Activated naive CD4-positive, alpha-beta T cell treated with anti-CD3 and anti-CD28 coated beads for 36 hours (primary cell): ENCODE results near the gene DHRS2. TPM values are rescaled to one million over a fixed set of nuclear protein-coding genes. Genes with fewer than 3 reads are reported as not detected.
"Not testable (repeated sequence)": the region's sequence is repeated elsewhere in the genome, so short reads cannot be mapped to it uniquely, and the experiment has no call there.

Source experiments
- CTCF ChIA-PET: fragments of 350-600 bp; sonication (Branson Sonifier 250); formaldehyde crosslinking; loops from one replicate; lab custom pipeline; 2021; ENCODE audit warnings: antibody characterized with exemption; lab: Charles Lee
- DNase-seq: peaks from one replicate; pipeline ENCODE4 v3.0.0-alpha.2; 2020
- H3K27ac Mint-ChIP-seq: one replicate; pipeline ENCODE4 v1.8.0; 2021; ENCODE audit warnings: mild to moderate bottlenecking, mixed read lengths
- H3K27me3 Mint-ChIP-seq: one replicate; pipeline ENCODE4 v1.8.0; 2021; ENCODE audit warnings: low read depth, mixed read lengths
- H3K36me3 Mint-ChIP-seq: one replicate; pipeline ENCODE4 v1.8.0; 2021; ENCODE audit warnings: low read depth, mixed read lengths
- H3K4me1 Mint-ChIP-seq: one replicate; pipeline ENCODE4 v1.8.0; 2021; ENCODE audit warnings: low read depth, mixed read lengths
- H3K4me3 Mint-ChIP-seq: one replicate; pipeline ENCODE4 v1.8.0; 2021; ENCODE audit warnings: mild to moderate bottlenecking, moderate library complexity, mixed read lengths
- H3K9me3 Mint-ChIP-seq: one replicate; pipeline ENCODE4 v1.8.0; 2021; ENCODE audit warnings: mixed read lengths
- intact Hi-C: fragments of 100-400 bp; cut with micrococcal nuclease; formaldehyde crosslinking; loops from one replicate; pipeline ENCODE4 v1.15.1; 2023
- total RNA-seq, 2 experiments: library from RNA; stranded (reverse); gene quantifications; one replicate each; pipeline ENCODE4 v1.2.3, GENCODE V29; 2021

The DHRS2 gene
- total RNA-seq, 2 experiments from 2014 or later: 0.17 to 0.26 TPM

DNA sequence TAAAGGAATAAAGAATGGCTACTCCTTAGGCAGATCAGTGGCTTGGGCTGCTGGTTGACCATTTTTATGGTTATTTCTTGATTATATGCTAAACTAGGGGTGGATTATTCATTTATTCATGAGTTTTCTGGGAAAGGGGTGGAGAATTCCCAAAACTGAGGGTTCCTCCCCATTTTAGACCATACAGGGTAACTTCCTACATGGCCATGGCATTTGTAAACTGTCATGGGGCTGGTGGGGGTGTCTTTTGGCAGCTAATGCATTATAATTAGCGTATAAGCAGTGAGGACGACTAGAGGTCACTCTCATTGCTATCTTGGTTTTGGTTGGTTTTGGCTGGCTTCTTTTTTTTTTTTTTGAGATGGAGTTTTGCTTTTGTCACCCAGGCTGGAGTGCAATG, 32.0 kb upstream of the DHRS2 start:
- H3K27me3 Mint-ChIP-seq: no peaks in the 10 kb centered on the region
- intact Hi-C loops: no loop called here
- peaks cover 16% of the 10 kb centered on the region for H3K4me1 Mint-ChIP-seq
- DNase-seq: no peak
- CTCF ChIA-PET: no interaction called here
- H3K36me3 Mint-ChIP-seq: no peaks in the 10 kb centered on the region
- no peak overlapping the region for H3K4me3 Mint-ChIP-seq
- no peak overlapping the region for H3K27ac Mint-ChIP-seq
- peaks cover 3% of the 10 kb centered on the region for H3K9me3 Mint-ChIP-seq

DNA sequence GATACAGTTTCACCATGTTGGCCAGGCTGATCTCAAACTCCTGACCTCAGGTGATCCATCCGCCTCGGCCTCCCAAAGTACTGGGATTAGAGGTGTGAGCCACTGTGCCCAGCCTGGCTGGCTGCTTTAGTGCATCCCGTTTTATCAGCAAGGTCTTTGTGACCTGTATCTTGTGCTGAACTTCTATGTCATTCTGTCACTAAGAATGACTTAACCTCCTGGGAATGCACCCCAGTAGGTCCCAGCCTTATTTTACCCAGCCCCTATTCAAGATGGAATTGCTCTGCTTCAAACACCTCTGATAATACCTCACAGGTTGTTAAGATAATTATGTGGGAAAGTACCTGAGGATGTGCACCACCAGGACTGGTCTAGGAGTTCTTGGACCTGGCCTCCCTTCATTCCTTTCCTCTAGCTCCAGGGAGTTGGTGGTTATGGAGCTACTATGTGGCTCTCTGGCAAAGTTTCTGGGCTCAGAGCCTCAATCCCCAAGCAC, 31.4 kb upstream of the DHRS2 start:
- H3K4me1 Mint-ChIP-seq: peaks cover 21% of the 10 kb centered on the region
- CTCF ChIA-PET: interaction anchor here (0.6 to 3.2 kb wide), 3 partner anchors 16 to 337 kb away, joined by 3 to 17 read pairs (median 10); no protein-coding TSS in a partner anchor
- H3K4me3 Mint-ChIP-seq: no peak overlapping the region
- intact Hi-C loops: no loop called here
- H3K27me3 Mint-ChIP-seq: no peaks in the 10 kb centered on the region
- no peak overlapping the region for H3K27ac Mint-ChIP-seq
- peaks cover 2% of the 10 kb centered on the region for H3K36me3 Mint-ChIP-seq
- H3K9me3 Mint-ChIP-seq: peaks cover 5% of the 10 kb centered on the region
- DNase-seq: no peak

- peak; percentile 20 for DNase-seq
- intact Hi-C loops: no loop called here
- CTCF ChIA-PET: interaction anchor here (0.8 to 3.2 kb wide), 3 partner anchors 17 to 25 kb away, joined by 3 to 17 read pairs (median 10); no protein-coding TSS in a partner anchor
These were observed 30.1 kb upstream of the DHRS2 start for GRCh38 chr14:23605931-23606585.

GRCh38 chr14:23608454-23608853, 27.7 kb upstream of the DHRS2 start:
- DNase-seq: no peak
- Mint-ChIP-seq H3K27ac (no peak overlapping the region), H3K4me1 (peaks cover 40% of the 10 kb centered on the region), H3K36me3 (peaks cover 2% of the 10 kb centered on the region), H3K9me3 (peaks cover 5% of the 10 kb centered on the region), H3K27me3 (no peaks in the 10 kb centered on the region), H3K4me3 (no peak overlapping the region)
- CTCF ChIA-PET: interaction anchor here (1.0 to 1.4 kb wide), 2 partner anchors 24 to 302 kb away, joined by 3 to 7 read pairs; no protein-coding TSS in a partner anchor
- intact Hi-C loops: no loop called here

More at GRCh38 chr14:23605931-23606585, 30.1 kb upstream of the DHRS2 start:
- Mint-ChIP-seq H3K36me3 (peaks cover 2% of the 10 kb centered on the region), H3K4me1 (peaks cover 35% of the 10 kb centered on the region), H3K27ac (no peak overlapping the region), H3K27me3 (no peaks in the 10 kb centered on the region), H3K4me3 (no peak overlapping the region), H3K9me3 (peaks cover 5% of the 10 kb centered on the region)

DNA sequence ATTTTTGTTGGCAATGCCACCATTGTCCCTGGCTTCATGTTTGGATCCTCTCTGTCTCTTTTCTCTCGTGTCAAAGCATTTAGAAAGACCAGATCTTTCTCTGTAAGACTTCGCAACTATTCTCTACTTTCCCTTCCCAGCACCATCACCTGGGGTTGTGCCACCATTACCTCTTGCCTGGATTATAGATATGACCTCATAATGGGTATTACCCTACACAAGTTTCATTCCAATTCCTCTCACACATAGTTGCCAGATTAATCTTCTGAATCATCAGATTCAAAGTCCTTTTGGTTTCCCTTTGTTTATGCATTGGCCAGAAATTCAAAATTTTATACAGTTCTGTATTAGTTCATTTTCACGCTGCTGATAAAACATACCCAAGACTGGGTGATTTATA, 27.2 kb upstream of the DHRS2 start:
- H3K4me1 Mint-ChIP-seq: peaks cover 40% of the 10 kb centered on the region
- no peak overlapping the region for H3K4me3 Mint-ChIP-seq
- intact Hi-C loops: no loop called here
- H3K27ac Mint-ChIP-seq: peak overlapping the region; percentile 31
- peaks cover 5% of the 10 kb centered on the region for H3K9me3 Mint-ChIP-seq
- H3K27me3 Mint-ChIP-seq: no peaks in the 10 kb centered on the region
- DNase-seq: no peak
- peaks cover 2% of the 10 kb centered on the region for H3K36me3 Mint-ChIP-seq
- CTCF ChIA-PET: interaction anchor here (0.5 to 1.4 kb wide), 2 partner anchors 23 to 57 kb away, joined by 3 to 7 read pairs; no protein-coding TSS in a partner anchor

GRCh38 chr14:23609411-23610089, 26.6 kb upstream of the DHRS2 start:
- H3K9me3 Mint-ChIP-seq, H3K27me3 Mint-ChIP-seq, H3K36me3 Mint-ChIP-seq, H3K4me3 Mint-ChIP-seq, intact Hi-C loops, DNase-seq: not testable (repeated sequence)
- H3K4me1 Mint-ChIP-seq: peaks cover 40% of the 10 kb centered on the region
- peak overlapping the region; percentile 50 for H3K27ac Mint-ChIP-seq
- CTCF ChIA-PET: interaction anchor here (0.5 to 7.1 kb wide), 5 partner anchors 12 to 57 kb away, joined by 3 to 69 read pairs (median 7); no protein-coding TSS in a partner anchor

DNA sequence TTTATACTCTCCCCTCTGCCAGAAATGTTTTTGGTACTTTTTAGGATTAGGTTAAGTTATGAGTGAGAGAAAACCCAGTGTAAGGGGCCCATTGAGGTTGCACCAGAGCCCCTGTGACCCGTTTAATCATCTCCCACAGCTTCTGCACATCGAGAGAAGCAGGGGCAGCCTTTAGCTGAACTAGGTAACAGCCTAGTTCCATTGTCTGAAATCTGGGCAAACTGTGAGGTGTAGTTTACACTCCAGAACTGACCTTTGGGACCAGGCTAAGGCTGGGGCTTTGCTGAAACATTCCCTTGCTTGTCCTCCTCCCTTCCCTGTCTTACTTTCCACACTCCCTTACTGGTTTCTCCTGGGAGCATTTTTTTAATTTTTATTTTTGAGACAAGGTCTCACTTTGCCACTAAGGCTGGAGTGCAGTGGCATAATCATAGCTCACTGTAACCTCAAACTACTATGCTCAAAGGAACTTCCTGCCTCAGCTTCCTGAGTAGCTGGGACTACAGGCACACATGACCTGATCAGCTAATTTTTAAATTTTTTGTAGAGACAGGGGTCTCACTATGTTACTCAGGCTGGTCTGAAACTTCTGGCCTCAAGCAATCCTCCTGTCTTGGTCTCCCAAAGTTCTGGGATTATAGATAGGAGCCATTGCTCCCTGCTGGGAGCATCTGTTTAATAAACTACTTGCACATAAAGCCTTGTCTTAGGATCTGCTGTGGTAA, 25.9 kb upstream of the DHRS2 start:
- H3K4me1 Mint-ChIP-seq: peaks cover 40% of the 10 kb centered on the region
- H3K27ac Mint-ChIP-seq: peak overlapping the region; percentile 82
- peaks cover 2% of the 10 kb centered on the region for H3K36me3 Mint-ChIP-seq
- no peaks in the 10 kb centered on the region for H3K27me3 Mint-ChIP-seq
- no peak overlapping the region for H3K4me3 Mint-ChIP-seq
- CTCF ChIA-PET: interaction anchor here (0.7 to 7.1 kb wide), 4 partner anchors 11 to 25 kb away, joined by 3 to 69 read pairs (median 10); partner anchors contain the start of gene DHRS2
- peak; percentile 19 for DNase-seq
- intact Hi-C loops: no loop called here
- H3K9me3 Mint-ChIP-seq: peaks cover 5% of the 10 kb centered on the region

- Mint-ChIP-seq H3K36me3 (peaks cover 2% of the 10 kb centered on the region), H3K4me3 (no peak overlapping the region)
- intact Hi-C loops: no loop called here
These were observed 25.3 kb upstream of the DHRS2 start for GRCh38 chr14:23610815-23611289.

GRCh38 chr14:23612354-23612732, 23.8 kb upstream of the DHRS2 start:
- peaks cover 30% of the 10 kb centered on the region for H3K4me1 Mint-ChIP-seq
- DNase-seq: no peak
- no peak overlapping the region for H3K4me3 Mint-ChIP-seq
- H3K27ac Mint-ChIP-seq: no peak overlapping the region
- no peaks in the 10 kb centered on the region for H3K27me3 Mint-ChIP-seq
- peaks cover 2% of the 10 kb centered on the region for H3K36me3 Mint-ChIP-seq
- intact Hi-C loops: no loop called here
- H3K9me3 Mint-ChIP-seq: peaks cover 5% of the 10 kb centered on the region
- CTCF ChIA-PET: interaction anchor here (0.9 to 7.1 kb wide), 4 partner anchors 11 to 298 kb away, joined by 3 to 69 read pairs (median 10); no protein-coding TSS in a partner anchor

More at GRCh38 chr14:23610815-23611289, 25.3 kb upstream of the DHRS2 start:
- no peak for DNase-seq
- Mint-ChIP-seq H3K9me3 (peaks cover 5% of the 10 kb centered on the region), H3K27me3 (no peaks in the 10 kb centered on the region), H3K27ac (peak overlapping the region; percentile 82), H3K4me1 (peaks cover 37% of the 10 kb centered on the region)
- CTCF ChIA-PET: interaction anchor here (0.8 to 7.1 kb wide), 3 partner anchors 21 to 25 kb away, joined by 4 to 69 read pairs (median 17); partner anchors contain the start of gene DHRS2

DNA sequence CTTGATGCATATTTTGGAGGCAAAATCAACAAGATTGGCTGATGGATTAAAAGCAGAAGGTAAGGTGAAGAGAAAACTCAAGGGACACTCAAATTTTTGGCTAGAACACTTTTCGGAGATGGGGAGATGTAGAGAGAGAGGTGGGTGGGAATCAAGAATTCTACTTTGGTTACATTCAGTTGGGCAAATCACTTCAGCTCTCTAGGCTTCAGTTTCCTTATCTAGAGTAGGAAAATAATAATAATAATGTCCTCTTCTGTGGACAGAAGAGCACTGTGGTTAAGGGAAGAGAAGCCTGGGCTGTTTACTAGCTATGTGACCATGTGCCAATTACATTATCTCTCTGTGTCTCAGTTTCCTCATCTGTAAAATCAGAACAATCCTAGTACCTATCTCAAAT, 23.4 kb upstream of the DHRS2 start:
- peaks cover 30% of the 10 kb centered on the region for H3K4me1 Mint-ChIP-seq
- peaks cover 2% of the 10 kb centered on the region for H3K36me3 Mint-ChIP-seq
- H3K27ac Mint-ChIP-seq: no peak overlapping the region
- intact Hi-C loops: no loop called here
- no peak for DNase-seq
- CTCF ChIA-PET: interaction anchor here (0.9 to 7.1 kb wide), 3 partner anchors 11 to 297 kb away, joined by 3 to 69 read pairs (median 3); no protein-coding TSS in a partner anchor
- H3K4me3 Mint-ChIP-seq: no peak overlapping the region
- H3K9me3 Mint-ChIP-seq: peaks cover 5% of the 10 kb centered on the region
- H3K27me3 Mint-ChIP-seq: no peaks in the 10 kb centered on the region

- Mint-ChIP-seq H3K4me1 (peaks cover 30% of the 10 kb centered on the region), H3K27ac (no peak overlapping the region), H3K4me3 (no peak overlapping the region), H3K27me3 (no peaks in the 10 kb centered on the region), H3K36me3 (peaks cover 2% of the 10 kb centered on the region), H3K9me3 (peaks cover 5% of the 10 kb centered on the region)
- CTCF ChIA-PET: interaction anchor here (0.5 to 7.1 kb wide), 6 partner anchors 10 to 520 kb away, joined by 3 to 69 read pairs (median 3); no protein-coding TSS in a partner anchor
- intact Hi-C loops: no loop called here
- DNase-seq: no peak
These were observed 22.7 kb upstream of the DHRS2 start for GRCh38 chr14:23613242-23614070.
